ENCODE results near the gene BRWD1.
"Not testable (repeated sequence)": the region's sequence is repeated elsewhere in the genome, so short reads cannot be mapped to it uniquely, and the experiment has no call there.

BRWD1 gene

DNA sequence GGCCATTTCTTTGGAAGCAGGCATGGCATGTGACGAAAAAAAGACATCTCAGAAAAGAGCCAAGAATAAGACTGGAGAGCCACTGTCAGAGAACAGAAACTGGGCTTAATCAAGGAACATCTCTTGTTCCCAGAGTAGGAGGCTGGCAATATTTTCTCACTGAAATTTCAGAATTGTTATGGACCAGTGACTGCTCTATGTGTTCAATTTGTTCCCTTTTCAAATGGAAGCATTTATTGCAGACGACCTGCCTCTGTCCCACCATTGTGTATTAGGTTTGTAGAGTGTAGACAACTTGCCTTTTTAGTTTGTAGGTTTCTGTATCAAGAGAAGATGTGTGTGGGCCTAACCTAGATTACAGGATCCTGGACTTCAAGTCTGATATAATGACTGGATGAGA lies 148.9 kb downstream of the BRWD1 start:
- DNase-seq = no peak

DNA sequence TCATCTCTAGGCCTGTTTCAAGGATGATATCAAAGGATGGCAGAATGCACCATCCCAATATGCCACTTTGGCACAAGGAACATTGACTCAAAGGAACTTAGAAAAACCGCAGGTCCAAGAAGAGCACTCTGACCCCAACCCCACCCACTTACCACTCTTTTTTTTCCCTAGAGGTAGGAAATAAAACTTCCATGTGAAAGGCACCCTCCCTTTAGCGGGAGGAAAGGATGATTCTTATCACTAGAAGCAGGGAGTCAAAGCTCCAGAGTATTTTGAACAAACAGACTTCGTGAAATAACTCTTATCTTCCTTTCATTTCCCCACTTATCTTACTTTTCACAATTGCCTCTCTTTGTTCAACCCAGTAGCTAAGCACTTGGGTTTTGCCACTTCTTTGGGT lies 152.4 kb downstream of the BRWD1 start:
- DNase-seq = no peak

DNA sequence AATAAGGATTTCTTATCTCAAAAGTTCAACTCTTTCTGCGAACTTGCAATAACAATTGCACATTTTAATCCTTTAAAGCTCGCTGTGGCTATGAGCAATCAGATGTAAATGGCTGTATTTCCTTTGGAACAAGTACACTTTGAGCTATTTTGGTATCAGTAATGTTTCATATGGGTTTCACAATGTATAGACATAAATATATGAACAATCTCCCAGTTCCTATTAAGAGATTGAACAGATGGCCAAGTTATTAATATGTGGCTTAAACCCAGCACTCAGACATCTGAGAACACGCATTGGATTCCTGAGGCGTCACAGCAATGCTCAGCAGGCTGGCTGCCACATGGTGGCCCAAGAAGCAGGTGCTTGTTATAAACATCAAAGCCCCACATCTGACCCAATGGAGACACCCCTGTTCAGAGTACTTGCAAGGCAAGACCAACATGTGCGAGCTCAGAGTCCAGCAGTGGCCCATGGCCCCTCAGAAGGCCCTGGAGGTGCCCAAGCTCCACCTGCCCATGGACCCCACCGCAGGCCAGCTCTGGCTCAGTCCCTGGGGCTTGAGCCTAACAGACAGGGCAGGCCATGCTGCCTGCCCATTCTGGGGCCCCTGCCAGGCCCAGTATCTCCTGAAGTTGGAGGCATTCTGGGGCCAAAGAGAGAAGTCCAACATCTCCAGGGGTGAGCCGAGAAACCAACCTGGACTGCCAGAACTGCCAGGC lies 153.9 kb downstream of the BRWD1 start:
- DNase-seq = no peak

DNA sequence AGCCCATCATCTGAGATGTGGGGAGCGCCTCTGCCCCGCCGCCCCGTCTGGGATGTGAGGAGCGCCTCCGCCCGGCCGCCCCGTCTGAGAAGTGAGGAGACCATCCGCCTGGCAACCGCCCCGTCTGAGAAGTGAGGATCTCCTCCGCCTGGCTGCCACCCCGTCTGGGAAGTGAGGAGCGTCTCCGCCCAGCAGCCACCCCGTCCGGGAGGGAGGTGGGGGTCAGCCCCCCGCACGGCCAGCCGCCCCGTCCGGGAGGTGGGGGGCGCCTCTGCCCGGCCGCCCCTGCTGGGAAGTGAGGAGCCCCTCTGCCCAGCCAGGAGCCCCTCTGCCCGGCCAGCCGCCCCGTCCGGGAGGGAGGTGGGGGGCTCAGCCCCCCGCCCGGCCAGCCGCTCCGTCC lies 156.2 kb downstream of the BRWD1 start:
- DNase-seq = not testable (repeated sequence)

DNA sequence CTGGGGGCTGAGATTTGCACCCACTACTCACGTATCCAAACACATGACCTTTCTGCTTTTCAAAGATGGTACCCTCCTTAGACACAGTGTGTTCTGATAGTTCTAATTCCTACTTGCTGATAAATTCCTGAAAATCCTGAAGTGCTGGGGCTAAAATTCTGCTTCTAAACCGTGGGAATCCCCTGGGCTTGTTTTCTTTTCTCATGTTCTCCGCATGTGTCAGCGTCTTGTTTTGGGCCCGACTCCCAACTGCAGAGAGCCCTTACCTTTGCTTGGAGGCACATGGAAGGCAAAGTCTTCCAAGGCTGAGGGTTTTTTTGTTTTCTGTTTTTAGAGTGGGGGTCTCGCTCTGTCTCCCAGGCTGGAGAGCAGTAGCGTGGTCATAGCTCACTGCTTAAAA lies 157.4 kb downstream of the BRWD1 start:
- DNase-seq = no peak

DNA sequence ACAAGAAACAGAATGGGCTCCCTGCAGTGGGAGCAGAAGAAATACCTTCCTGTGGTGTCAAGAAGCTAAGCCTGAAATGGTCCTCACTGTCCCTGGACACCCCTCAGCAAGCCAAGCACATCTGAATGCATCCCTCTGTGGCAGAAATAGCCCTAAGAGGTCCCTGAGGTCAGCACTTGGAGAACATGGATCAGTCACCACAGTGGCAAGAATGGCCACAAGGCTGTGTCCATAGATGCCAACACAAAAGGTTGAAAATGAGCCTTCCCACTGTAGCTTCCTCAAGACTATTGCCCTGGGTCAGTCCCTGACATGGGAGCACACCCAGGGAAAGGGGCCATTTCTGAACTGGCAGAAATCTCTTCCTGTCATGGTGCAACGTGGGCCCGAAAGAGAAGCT lies 157.9 kb downstream of the BRWD1 start:
- DNase-seq = no peak

DNA sequence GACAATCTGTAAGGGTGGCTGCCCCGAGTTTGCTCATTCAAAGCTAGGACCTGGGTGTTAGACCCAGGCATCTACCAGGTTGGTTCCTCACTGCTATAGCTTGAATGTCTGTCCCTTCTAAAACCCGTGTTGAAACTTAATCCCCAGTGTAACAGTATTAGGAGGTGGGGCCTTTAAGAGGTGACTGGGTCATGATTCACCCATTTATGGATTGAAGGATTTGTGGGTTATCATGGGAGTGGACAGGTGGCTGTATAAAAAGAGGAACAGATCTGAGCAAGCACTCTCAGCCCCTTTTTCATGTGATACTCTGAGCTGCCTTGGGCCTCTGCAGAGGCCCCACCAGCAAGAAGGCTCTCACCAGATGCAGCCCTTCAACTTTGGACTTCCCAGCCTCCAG lies 159.6 kb downstream of the BRWD1 start:
- DNase-seq = no peak

DNA sequence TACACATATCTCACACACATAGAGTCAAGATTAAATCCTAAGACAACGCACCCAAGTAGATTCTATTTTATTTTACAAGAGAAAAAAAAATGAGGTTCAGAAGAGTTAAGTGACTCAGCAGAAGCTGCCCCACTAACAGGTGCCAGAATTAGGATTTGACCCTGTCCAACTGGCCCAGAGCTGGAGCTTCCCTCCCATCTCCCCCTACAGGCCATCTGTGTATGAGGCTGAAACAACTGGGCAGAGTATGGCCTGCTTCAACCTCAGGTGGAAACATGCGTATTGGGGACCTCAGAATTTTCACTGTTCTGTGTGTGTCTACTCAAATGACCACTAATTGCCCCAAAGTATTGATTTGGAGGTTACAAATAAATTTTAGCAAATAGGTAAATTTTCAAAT lies 160.1 kb downstream of the BRWD1 start:
- no peak for DNase-seq

DNA sequence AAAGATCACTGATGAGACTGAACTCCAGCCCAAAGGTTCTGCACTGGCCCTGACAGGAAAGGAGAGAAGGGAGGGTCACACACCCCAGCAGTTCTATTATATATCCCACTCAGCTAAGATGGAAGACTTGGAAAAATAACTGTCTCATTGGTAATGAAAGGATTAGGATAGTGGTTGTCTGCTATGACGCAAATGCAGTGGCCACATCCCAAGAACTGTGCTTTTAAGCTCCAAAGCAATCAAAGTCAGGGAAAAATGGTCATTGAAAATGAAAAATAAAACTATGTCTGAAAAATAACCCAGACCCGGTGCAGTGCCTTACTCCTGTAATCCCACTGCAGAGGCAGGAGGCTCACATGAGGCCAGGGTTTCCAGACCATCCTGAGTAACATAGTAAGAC lies 161.2 kb downstream of the BRWD1 start:
- no peak for DNase-seq

DNA sequence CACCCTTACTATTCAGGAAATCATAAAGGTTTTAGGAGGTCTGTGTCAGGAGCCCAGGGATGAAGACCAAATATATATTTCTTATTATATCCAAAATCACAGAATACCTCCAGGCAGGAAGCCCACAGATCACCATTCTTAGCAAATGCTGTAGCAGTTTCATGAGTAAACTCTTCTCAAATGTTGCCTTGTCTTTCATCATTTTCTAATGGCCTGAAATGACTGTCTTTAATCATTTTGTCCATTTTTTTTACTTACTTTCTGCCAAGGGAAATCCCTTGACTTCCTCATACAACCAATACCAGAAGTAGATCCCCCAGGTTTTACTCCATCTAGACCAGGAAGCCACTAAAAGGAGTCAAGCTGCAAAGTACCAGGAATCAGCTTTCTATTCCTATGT lies 162.6 kb downstream of the BRWD1 start:
- no peak for DNase-seq

DNA sequence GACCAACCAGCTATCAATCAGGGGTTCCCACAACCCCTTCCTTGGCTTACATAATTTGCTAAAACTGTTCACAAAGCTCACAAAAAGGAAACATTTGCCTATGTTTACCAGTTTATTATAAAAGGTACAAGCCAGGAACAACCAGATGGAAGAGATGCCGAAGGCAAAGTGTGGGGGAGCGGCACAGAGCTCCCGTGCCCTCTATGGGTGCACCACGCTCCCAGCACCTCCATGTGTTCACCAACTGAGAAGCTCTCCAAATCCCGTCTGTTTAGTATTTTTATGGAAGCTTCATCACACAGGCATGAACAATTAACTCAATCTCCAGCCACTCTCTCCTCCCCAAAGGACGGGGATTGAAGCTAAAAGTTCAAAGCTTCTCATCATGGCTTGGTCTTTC lies 163.1 kb downstream of the BRWD1 start:
- DNase-seq = no peak

DNA sequence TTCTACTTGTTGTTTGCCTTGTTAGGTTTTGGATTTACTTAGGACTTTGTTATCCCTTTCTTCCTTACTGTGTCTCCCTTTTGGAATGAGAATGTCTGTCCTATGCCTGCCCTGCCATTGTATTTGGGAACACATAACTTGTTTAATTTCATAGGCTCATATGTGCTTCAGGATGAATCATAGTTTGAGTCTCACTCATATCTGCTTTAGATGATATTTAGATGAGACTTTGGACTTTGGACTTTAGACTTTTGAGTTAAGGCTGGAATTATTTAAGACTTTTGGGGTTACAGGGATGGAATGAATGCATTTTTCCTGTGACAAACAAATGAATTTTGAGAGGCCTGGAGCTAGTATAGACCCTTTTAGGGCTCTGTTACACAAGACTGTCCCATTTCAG lies 163.6 kb downstream of the BRWD1 start:
- DNase-seq = no peak

DNA sequence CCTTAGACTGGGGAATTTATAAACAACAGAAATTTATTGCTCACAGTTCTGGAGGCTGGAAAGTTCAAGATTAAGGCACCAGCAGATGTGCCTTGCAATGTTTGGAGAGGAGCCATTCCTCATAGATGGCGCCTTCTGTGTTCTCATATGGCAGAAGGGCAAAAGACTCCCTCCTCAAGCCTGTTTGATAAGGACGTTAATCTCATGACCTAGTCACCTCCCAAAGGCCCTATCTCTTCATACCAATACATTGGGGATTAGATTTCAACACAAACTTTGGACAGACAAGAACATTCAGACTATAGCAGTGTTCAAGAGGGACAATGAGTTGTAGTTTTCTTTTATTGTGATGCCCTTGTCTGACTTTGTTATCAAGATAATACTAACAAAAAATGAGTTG lies 164.5 kb downstream of the BRWD1 start:
- no peak for DNase-seq

DNA sequence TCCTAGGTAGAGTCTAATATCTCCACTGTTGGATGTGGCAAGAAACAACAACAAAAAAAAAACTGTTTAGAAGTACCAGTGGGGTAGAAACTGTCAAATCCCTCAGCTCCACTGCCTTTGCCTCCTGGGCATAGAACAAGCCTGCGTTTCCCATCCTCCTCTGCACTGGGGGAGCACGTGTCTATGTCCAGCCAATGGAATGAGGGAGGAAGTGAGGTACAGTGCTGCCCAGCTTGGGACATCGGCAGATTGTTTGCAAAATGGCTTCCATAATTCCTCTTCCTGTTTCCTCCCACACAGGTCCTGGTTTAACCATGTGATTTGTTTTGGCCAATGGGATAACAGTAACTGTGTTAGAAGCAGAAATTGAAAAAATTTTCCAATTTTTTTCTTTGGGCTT lies 169.2 kb downstream of the BRWD1 start:
- no peak for DNase-seq

DNA sequence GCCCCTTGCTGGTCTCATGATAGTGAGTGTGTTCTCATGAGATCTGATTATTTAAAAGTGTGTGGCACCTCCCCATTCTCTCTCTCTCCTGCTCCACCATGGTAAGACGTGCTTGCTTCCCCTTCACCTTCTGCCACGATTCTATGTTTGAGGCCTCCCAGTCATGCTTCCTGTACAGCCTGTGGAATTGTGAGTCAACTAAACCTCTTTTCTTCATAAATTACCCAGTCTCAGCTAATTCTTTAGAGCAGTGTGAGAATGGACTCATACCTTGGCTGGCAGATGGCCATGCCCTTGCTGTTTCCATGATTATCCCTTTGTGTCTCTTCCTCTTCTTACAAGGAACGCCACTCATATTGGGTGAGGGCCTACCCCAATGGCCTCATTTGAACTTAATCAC lies 170.5 kb downstream of the BRWD1 start:
- no peak for DNase-seq

DNA sequence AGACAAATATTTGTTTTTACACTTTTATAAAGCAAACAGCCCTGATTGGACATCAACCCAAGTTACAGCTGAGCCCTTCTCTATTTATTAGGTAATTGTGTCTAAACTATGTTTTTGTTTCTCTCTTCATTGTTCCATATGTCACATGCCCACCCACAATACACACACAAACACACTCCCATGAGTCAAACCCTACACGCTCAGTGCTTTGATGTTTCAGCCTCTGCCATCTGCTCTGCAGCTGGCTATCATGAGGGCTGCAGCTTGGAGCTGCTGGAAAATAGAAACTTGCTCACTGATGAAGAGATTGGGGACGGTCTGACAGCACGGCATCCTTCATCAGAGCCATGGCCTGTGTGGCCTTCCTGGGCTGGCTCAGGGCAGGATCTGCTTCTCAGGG lies 171.9 kb downstream of the BRWD1 start:
- DNase-seq = peak; percentile 67

DNA sequence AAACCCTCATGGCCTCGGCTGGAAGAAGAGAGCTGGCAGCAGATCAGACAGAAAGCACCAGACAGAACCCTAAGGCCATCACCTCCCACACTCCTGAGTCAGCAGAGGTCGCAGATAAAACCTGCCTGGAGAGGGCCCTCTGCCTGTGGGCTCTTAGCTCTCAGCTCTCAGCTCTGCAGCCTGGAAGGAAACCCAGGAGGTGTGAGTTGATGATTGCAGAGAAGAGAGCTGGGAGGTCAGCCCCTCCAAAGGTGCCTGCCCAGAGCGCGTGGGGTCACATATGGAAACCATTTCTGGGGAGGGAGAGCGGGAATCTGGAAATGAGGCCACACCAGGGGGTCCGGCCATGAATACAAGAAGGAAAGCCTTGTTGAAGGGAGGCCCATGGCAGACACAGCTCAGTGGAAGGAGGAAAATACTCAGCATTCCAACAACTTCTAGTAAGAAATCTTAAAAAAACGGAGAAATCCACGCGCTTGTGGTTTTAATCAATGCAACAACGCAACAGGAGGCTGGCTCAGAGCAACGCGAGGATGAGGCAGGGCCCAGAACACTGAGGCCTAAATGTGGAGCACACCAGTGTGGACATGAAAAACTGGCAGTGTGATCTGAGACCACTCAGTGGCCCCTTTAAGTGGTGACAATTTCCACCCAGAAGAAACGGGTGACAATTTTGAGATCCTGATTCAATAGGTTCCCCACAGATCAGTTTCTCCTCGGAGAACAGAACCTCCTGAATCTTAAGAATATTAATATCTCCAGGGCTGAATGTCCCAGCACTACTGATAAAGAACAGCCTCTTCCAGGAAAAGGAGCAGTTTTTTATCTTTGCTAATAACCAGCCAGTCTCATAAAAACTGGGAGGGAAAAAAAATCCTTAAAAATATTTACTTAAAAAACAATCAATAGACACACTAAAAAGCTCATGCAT lies 175.9 kb downstream of the BRWD1 start:
- peak; percentile 17 for DNase-seq

DNA sequence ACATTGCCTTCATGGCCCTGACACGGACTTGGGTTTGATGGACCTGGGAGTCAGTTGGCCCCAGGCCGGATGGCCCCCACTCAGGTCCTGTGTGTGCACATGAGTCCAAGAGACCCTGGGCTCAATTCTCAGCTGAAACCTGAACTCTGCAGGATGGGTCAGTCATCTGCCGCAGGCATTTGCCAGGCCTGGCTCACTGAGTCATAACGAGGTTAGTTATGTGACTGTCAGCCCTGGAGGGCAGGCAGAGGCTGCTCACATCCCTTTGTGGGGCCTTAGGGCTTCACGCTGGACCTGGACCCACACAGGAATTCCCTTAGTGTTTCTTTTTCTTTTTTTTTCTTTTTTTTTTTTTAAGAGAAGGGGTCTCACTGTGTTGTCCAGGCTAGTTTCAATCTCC lies 176.7 kb downstream of the BRWD1 start:
- no peak for DNase-seq

DNA sequence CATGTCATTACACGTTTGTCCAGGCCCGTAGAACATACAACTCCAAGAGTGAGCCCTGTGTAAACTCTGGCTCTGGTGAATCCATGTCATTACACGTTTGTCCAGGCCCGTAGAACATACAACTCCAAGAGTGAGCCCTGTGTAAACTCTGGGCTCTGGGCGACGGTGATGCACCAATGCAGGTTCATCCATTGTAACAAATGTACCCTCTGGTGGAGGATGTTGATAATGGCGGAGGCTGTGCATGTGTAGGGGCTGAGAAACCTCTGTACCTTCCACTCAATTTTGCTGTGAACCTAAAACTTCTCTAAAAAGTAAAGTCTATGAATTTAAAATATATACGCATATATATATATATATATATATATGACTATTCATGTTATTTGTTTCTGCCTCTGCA lies 177.3 kb downstream of the BRWD1 start:
- peak; percentile 75 for DNase-seq

DNA sequence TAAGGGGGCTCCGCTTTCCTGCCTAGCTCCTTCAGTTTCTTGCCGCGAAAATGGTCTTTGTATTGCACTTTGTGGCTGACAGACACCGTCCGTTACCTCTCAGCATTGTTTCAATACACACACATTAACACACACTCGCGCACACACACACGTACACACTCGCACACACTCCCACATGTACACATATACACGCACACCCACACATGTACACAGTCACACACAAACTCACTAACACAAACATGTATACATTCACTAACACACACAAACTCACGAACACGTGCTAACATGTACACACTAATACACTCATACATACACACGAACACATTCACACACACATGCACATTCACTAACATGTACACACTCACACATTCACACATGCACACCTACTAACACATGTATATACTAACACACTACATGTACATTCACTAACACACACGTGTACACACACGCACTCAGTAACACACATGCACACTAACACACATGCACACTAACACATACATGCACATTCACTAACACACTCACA lies 179.1 kb downstream of the BRWD1 start:
- no peak for DNase-seq

Data from NCI-H510A treated with DMSO at 0.1 percent for 48 hours (cell line).